Esophagus muscularis mucosa (tissue), 4 donors: ENCODE measurements around the gene EFCC1. TPM values are rescaled to one million over a fixed set of nuclear protein-coding genes. Genes with fewer than 3 reads are reported as not detected.

Experiments used
- DNase-seq: peaks from one replicate; pipeline ENCODE4 v3.0.0-alpha.2; 2017; ENCODE audit errors: extremely low spot score
- H3K27ac ChIP-seq, 4 donors: fragments of 200-600 bp; sonication (generic); replicated peaks in 1 of 4; 1 replicate in 3 of 4; 2 replicates in 1 of 4; pipeline ENCODE4 v1.5.1; 2016 to 2019; ENCODE audit warnings: mild to moderate bottlenecking in 1 of 4
- H3K27me3 ChIP-seq, 4 donors: fragments of 200-600 bp; sonication (generic); one replicate each; pipeline versions ENCODE4 v1.5.1 to v1.6.0; 2016 to 2019
- H3K36me3 ChIP-seq, 4 donors: fragments of 200-600 bp; sonication (generic); one replicate each; pipeline ENCODE4 v1.5.1; 2016 to 2019
- H3K4me1 ChIP-seq, 4 donors: fragments of 200-600 bp; sonication (generic); one replicate each; pipeline ENCODE4 v1.5.1; 2016 to 2019
- H3K4me3 ChIP-seq, 4 donors: fragments of 200-600 bp; sonication (generic); 1 replicate in 2 of 4; 2 replicates in 2 of 4; pipeline ENCODE4 v1.5.1; 2016 to 2019; ENCODE audit warnings: mild to moderate bottlenecking in 4 of 4, moderate library complexity in 1 of 4
- H3K9me3 ChIP-seq, 4 donors: fragments of 200-600 bp; sonication (generic); 1 replicate in 3 of 4; 2 replicates in 1 of 4; pipeline ENCODE4 v1.5.1; 2016 to 2019
- CTCF ChIP-seq, 3 experiments: fragments of 200-600 bp in 2 of 3; fragments of 450-650 bp in 1 of 3; sonication (generic) in 2 of 3; IDR thresholded peaks; one replicate each; pipeline ENCODE4 v1.5.1; 2017 to 2019; ENCODE audit warnings: antibody characterized with exemption in 3 of 3, mild to moderate bottlenecking in 2 of 3, moderate library complexity in 1 of 3
- EP300 ChIP-seq: sonication (generic); formaldehyde crosslinking; IDR thresholded peaks from one replicate; pipeline ENCODE4 v1.6.1; 2017; ENCODE audit warnings: antibody characterized with exemption
- POLR2A ChIP-seq: fragments of 450-650 bp; IDR thresholded peaks from one replicate; pipeline ENCODE4 v1.6.1; 2017; ENCODE audit warnings: antibody characterized with exemption, moderate library complexity, mild to moderate bottlenecking, low read depth
- POLR2AphosphoS5 ChIP-seq, 2 donors: sonication (generic); formaldehyde crosslinking; IDR thresholded peaks; one replicate each; pipeline ENCODE4 v1.6.1; 2017; ENCODE audit warnings: antibody characterized with exemption in 2 of 2
- WGBS: methylation state at CpG from one replicate; pipeline ENCODE4 v1.1.5; 2018; 5-methylcytosine and 5-hydroxymethylcytosine counted together
- intact Hi-C: fragments of 100-400 bp; cut with DNase I; formaldehyde crosslinking; loops from one replicate; pipeline ENCODE4 v1.15.1; 2023
- total RNA-seq, 4 donors: library from RNA; depleted of rRNA; stranded (reverse); fragments of >200 nt; gene quantifications; one replicate each; pipeline versions ENCODE4 v1.1.0 to v1.2.1, GENCODE V29; 2016

EFCC1 gene
- total RNA-seq, 4 donors from 2014 or later: 5.8 to 15.8 (median 7.9) TPM

GRCh38 chr3:129033151-129033550 is 32.0 kb downstream of the EFCC1 start:
- H3K4me3 ChIP-seq: no peak overlapping the region
- no peaks in the 10 kb centered on the region for H3K4me1 ChIP-seq
- peaks cover 0 to 22% (median 2%) of the 10 kb centered on the region in 4 donors for H3K36me3 ChIP-seq
- H3K27me3 ChIP-seq: no peaks in the 10 kb centered on the region
- no peak for TF ChIP-seq POLR2A
- TF ChIP-seq CTCF (IDR thresholded peaks at IDR 0.05): no peak
- no peak for TF ChIP-seq POLR2AphosphoS5 (IDR thresholded peaks at IDR 0.05)
- no peak for TF ChIP-seq EP300
- 86% methylated on average over 6 of the region's 7 CpGs for WGBS
- no peak overlapping the region for H3K27ac ChIP-seq
- intact Hi-C loops: no loop called here
- H3K9me3 ChIP-seq: no peaks in the 10 kb centered on the region
- no peak for DNase-seq

GRCh38 chr3:129033633-129034321 is 32.7 kb downstream of the EFCC1 start:
- no peak overlapping the region for H3K27ac ChIP-seq
- DNase-seq: no peak
- TF ChIP-seq POLR2AphosphoS5 (IDR thresholded peaks at IDR 0.05) (no peak), POLR2A (no peak), CTCF (IDR thresholded peaks at IDR 0.05) (no peak), EP300 (no peak)
- H3K27me3 ChIP-seq: no peaks in the 10 kb centered on the region
- intact Hi-C loops: no loop called here
- peaks cover 0 to 22% (median 2%) of the 10 kb centered on the region in 4 donors for H3K36me3 ChIP-seq
- no peak overlapping the region for H3K4me3 ChIP-seq
- 91% methylated on average over 9 of the region's 12 CpGs for whole genome bisulfite sequencing
- no peaks in the 10 kb centered on the region for H3K9me3 ChIP-seq
- H3K4me1 ChIP-seq: no peaks in the 10 kb centered on the region

DNA sequence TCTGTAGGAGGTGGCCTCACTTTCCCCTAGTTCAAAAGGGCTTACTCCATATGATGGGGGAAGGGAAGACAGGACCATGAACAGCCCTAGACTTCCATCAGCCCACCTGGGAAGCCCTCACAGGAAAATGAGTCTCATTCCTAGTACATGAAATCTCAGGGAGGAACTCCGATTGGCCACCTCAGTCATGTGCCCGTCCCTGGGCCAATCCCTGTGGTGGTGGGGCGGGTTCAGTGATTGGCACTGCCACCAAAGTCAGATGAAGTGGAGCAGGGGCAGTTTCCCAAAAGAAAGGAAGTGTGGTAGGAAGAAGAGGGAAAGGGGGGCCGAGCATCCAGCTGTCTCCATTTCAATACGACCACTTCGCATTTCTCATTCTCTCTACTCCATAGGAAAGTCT is 33.5 kb downstream of the EFCC1 start:
- Histone ChIP-seq H3K9me3 (no peaks in the 10 kb centered on the region), H3K4me3 (no peak overlapping the region), H3K4me1 (peaks cover 3 to 4% (median 4%) of the 10 kb centered on the region in 4 donors), H3K36me3 (peaks cover 0 to 27% (median 2%) of the 10 kb centered on the region in 4 donors), H3K27ac (no peak overlapping the region), H3K27me3 (no peaks in the 10 kb centered on the region)
- TF ChIP-seq POLR2A (no peak), POLR2AphosphoS5 (IDR thresholded peaks at IDR 0.05) (no peak), CTCF (IDR thresholded peaks at IDR 0.05) (no peak), EP300 (no peak)
- WGBS: 91% methylated on average over 6 of the region's 6 CpGs
- DNase-seq: no peak
- intact Hi-C loops: no loop called here

DNA sequence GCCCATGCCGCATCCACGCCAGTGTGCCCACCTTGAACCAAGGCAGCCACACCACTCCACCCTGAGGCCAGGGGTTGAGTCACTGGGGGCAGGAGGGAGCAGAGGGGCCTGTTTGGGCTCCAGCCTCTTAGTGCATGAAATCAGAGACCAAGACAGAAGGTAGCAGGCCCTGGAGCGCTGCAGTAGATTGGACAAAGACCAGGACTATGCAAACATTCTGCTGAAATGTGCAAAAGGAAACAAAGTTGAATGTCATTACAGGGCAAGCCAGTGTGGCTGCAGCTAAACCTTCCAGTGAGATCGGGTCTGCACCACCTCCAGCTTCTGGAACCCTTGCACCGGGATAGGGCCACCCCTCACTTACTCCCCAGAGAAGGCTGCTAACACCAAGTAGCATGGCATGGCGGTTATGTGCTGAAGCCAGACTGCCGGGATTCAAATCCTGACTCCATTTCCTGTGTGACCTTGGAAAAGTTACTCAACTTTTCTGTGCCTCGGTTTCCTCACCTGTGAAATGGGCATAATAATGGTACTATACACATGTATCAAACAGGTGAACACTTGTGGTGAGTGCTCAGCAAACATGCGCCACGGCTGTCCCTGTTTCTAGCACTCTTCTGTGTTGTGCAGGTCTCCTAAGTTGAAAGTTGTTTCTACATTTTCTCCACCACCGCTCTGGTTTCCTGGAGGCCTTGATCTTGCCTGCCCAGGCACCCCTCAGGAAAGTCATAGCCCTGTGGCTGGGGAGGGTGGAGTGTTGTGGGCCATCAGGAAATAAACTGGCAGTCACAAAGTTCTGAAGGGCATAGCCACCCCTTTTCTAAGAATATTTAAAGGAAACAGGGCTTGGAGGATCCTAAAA is 34.5 kb downstream of the EFCC1 start:
- 89% methylated on average over 11 of the region's 11 CpGs for WGBS
- no peaks in the 10 kb centered on the region for H3K27me3 ChIP-seq
- no peaks in the 10 kb centered on the region for H3K9me3 ChIP-seq
- TF ChIP-seq POLR2A (no peak), EP300 (no peak), POLR2AphosphoS5 (IDR thresholded peaks at IDR 0.05) (no peak), CTCF (IDR thresholded peaks at IDR 0.05) (no peak)
- DNase-seq: no peak
- H3K4me3 ChIP-seq: no peak overlapping the region
- peaks cover 3 to 7% (median 6%) of the 10 kb centered on the region in 4 donors for H3K4me1 ChIP-seq
- intact Hi-C loops: no loop called here
- no peak overlapping the region for H3K27ac ChIP-seq
- peaks cover 0 to 29% (median 2%) of the 10 kb centered on the region in 4 donors for H3K36me3 ChIP-seq
